OCI-LY3 (cell line): Measurements from ENCODE around the gene NMRK2.
"Not testable (repeated sequence)": the region's sequence is repeated elsewhere in the genome, so short reads cannot be mapped to it uniquely, and the experiment has no call there.

Source experiments
- H2AFZ ChIP-seq: fragments of 200-600, 300-600 bp; shearing (Covaris generic); 2 replicates; pipeline ENCODE4 v1.6.0; 2014; ENCODE audit warnings: antibody characterized with exemption, low read depth, low read length
- H3K27ac ChIP-seq: fragments of 200-600, 300-600 bp; sonication (generic); 2 replicates; pipeline ENCODE4 v1.5.1; 2014; ENCODE audit warnings: mild to moderate bottlenecking, low read length, moderate library complexity, mixed read lengths
- H3K27me3 ChIP-seq: fragments of 200-600, 300-600 bp; sonication (generic); 2 replicates; pipeline ENCODE4 v1.6.1; 2014; ENCODE audit warnings: low read depth, low read length, mixed read lengths
- H3K36me3 ChIP-seq: fragments of 200-600, 300-600 bp; sonication (generic); replicated peaks from 2 replicates; pipeline ENCODE3; 2014; ENCODE audit warnings: low read depth, low read length, mixed read lengths
- H3K4me1 ChIP-seq: fragments of 300-600, 200-600 bp; sonication (generic); 2 replicates; pipeline ENCODE4 v1.6.1; 2014; ENCODE audit warnings: low read length, mixed read lengths
- H3K4me2 ChIP-seq: fragments of 200-600, 300-600 bp; sonication (generic); 2 replicates; pipeline ENCODE4 v1.6.1; 2014; ENCODE audit warnings: low read length, mixed read lengths
- H3K4me3 ChIP-seq: fragments of 300-600, 200-600 bp; sonication (generic); 2 replicates; pipeline ENCODE4 v1.5.1; 2014; ENCODE audit warnings: antibody characterized with exemption, mild to moderate bottlenecking, low read length, moderate library complexity
- H3K79me2 ChIP-seq: fragments of 300-600, 200-600 bp; shearing (Covaris generic); 2 replicates; pipeline ENCODE4 v1.6.1; 2014; ENCODE audit warnings: mild to moderate bottlenecking, low read length, mixed read lengths
- H3K9ac ChIP-seq: fragments of 300-600, 200-600 bp; shearing (Covaris generic); 2 replicates; pipeline ENCODE4 v1.6.0; 2014; ENCODE audit warnings: mild to moderate bottlenecking, low read length, moderate library complexity
- H3K9me3 ChIP-seq: fragments of 200-600, 300-600 bp; shearing (Covaris generic); 2 replicates; pipeline ENCODE4 v1.6.1; 2014; ENCODE audit warnings: low read length, mixed read lengths; ENCODE audit not compliant: insufficient read depth
- H4K20me1 ChIP-seq: fragments of 200-600, 300-600 bp; sonication (generic); 2 replicates; pipeline ENCODE4 v1.6.1; 2016; ENCODE audit warnings: low read length, mixed read lengths; ENCODE audit not compliant: insufficient read depth
- CTCF ChIP-seq: fragments of 200-600, 300-600 bp; sonication (generic); IDR thresholded peaks from 2 replicates; pipeline ENCODE4 v1.5.1; 2014; ENCODE audit warnings: antibody characterized with exemption, low read length, low read depth
- EZH2phosphoT487 ChIP-seq: fragments of 200-600 bp; shearing (Covaris generic); IDR thresholded peaks from 2 replicates; pipeline ENCODE4 v1.6.1; 2018; ENCODE audit warnings: antibody characterized with exemption, mixed run types, low read depth

Gene NMRK2

GRCh38 chr19:3923096-3923758 is 9.6 kb upstream of the NMRK2 start:
- Histone ChIP-seq H3K4me2 (no peak overlapping the region), H3K27ac (no peak overlapping the region), H3K4me3 (no peak overlapping the region), H3K27me3 (no peaks in the 10 kb centered on the region), H2AFZ (no peak overlapping the region), H3K79me2 (no peaks in the 10 kb centered on the region), H4K20me1 (no peaks in the 10 kb centered on the region), H3K9ac (no peak overlapping the region), H3K9me3 (0 out of 2 replicates have a peak, but pooled peaks cover 4% of the 10 kb centered on the region), H3K36me3 (no peaks in the 10 kb centered on the region), H3K4me1 (no peaks in the 10 kb centered on the region)
- TF ChIP-seq CTCF (no peak), EZH2phosphoT487 (no peak)

GRCh38 chr19:3923912-3924311 is 9.0 kb upstream of the NMRK2 start:
- Histone ChIP-seq H2AFZ (no peak overlapping the region), H3K9ac (no peak overlapping the region), H4K20me1 (no peaks in the 10 kb centered on the region), H3K27ac (no peak overlapping the region), H3K4me2 (no peak overlapping the region), H3K9me3 (0 out of 2 replicates have a peak, but pooled peaks cover 4% of the 10 kb centered on the region), H3K4me3 (no peak overlapping the region), H3K27me3 (no peaks in the 10 kb centered on the region), H3K4me1 (no peaks in the 10 kb centered on the region), H3K36me3 (no peaks in the 10 kb centered on the region), H3K79me2 (no peaks in the 10 kb centered on the region)
- TF ChIP-seq CTCF (no peak), EZH2phosphoT487 (no peak)

GRCh38 chr19:3931041-3931440 is 1.8 kb upstream of the NMRK2 start:
- Histone ChIP-seq H3K79me2 (no peaks in the 10 kb centered on the region), H3K9ac (no peak overlapping the region), H3K4me3 (no peak overlapping the region), H4K20me1 (no peaks in the 10 kb centered on the region), H3K36me3 (no peaks in the 10 kb centered on the region), H3K4me2 (no peak overlapping the region), H3K4me1 (no peaks in the 10 kb centered on the region), H3K27me3 (no peaks in the 10 kb centered on the region), H3K9me3 (no peaks in the 10 kb centered on the region), H3K27ac (no peak overlapping the region), H2AFZ (no peak overlapping the region)
- TF ChIP-seq EZH2phosphoT487, result no peak

GRCh38 chr19:3936506-3937442 is 3.9 kb downstream of the NMRK2 start:
- no peak overlapping the region for H3K4me2 ChIP-seq
- no peaks in the 10 kb centered on the region for H3K4me1 ChIP-seq
- H3K79me2 ChIP-seq, result no peaks in the 10 kb centered on the region
- no peaks in the 10 kb centered on the region for H3K9me3 ChIP-seq
- H3K4me3 ChIP-seq, result no peak overlapping the region
- H4K20me1 ChIP-seq, result no peaks in the 10 kb centered on the region
- no peak overlapping the region for H2AFZ ChIP-seq
- TF ChIP-seq CTCF, result no peak
- no peak for TF ChIP-seq EZH2phosphoT487
- no peaks in the 10 kb centered on the region for H3K27me3 ChIP-seq
- no peak overlapping the region for H3K9ac ChIP-seq
- no peak overlapping the region for H3K27ac ChIP-seq
- no peaks in the 10 kb centered on the region for H3K36me3 ChIP-seq

- H3K4me2 ChIP-seq, H3K4me3 ChIP-seq, H3K9ac ChIP-seq, H3K36me3 ChIP-seq, H3K9me3 ChIP-seq, H3K27me3 ChIP-seq, H3K79me2 ChIP-seq, H4K20me1 ChIP-seq, H3K27ac ChIP-seq, H3K4me1 ChIP-seq, H2AFZ ChIP-seq: not testable (repeated sequence)
Observed at GRCh38 chr19:3938300-3938950, 5.6 kb downstream of the NMRK2 start.
